Measurements from ENCODE around the gene KRT28. TPM values are rescaled to one million over a fixed set of nuclear protein-coding genes. Genes with fewer than 3 reads are reported as not detected.

KRT28 gene
- total and polyA plus RNA-seq, 4 experiments from 2014 or later: not detected

GRCh38 chr17:40813804-40814203, 14.0 kb upstream of the KRT28 start:
- peaks cover 10% of the 10 kb centered on the region for H3K4me1 ChIP-seq (ENCODE audit: insufficient read depth, low read length)
- peaks cover 27% of the 10 kb centered on the region for H3K27me3 ChIP-seq (ENCODE audit: insufficient read depth, low read length)
- H3K27ac ChIP-seq (ENCODE audit: low read depth, low read length): no peak overlapping the region
- POLR2A ChIA-PET (ENCODE audit: partially characterized antibody): no interaction called here
- Mint-ChIP-seq H3K9me3 (peaks cover 0 to 3% (median under 1%) of the 10 kb centered on the region in 8 donors), H3K27ac (no peak overlapping the region), H3K4me1 (peaks cover 4 to 16% (median 9%) of the 10 kb centered on the region in 4 donors), H3K36me3 (peaks cover 16 to 17% of the 10 kb centered on the region in 2 donors), H3K4me3 (no peak overlapping the region), H3K27me3 (peaks cover 36 to 40% of the 10 kb centered on the region in 2 donors)
- H3K36me3 ChIP-seq (ENCODE audit: insufficient read depth, low read length): peaks cover 8% of the 10 kb centered on the region
- CTCF ChIA-PET (ENCODE audit: partially characterized antibody): no interaction called here
- no peaks in the 10 kb centered on the region for H3K9me3 ChIP-seq (ENCODE audit: control insufficient read depth in 1 of 2, low read length in 2 of 2)
- no peak overlapping the region for H3K4me3 ChIP-seq (ENCODE audit: low read length in 2 of 2)
- no peak for DNase-seq
- intact Hi-C loops (cut with micrococcal nuclease): no loop called here

- Mint-ChIP-seq H3K27me3 (peaks cover 41% of the 10 kb centered on the region in 2 donors), H3K27ac (no peak overlapping the region), H3K4me3 (no peak overlapping the region), H3K4me1 (peaks cover 0 to 10% (median 4%) of the 10 kb centered on the region in 4 donors), H3K36me3 (peaks cover 8 to 12% of the 10 kb centered on the region in 2 donors), H3K9me3 (peaks cover 0 to 3% (median under 1%) of the 10 kb centered on the region in 8 donors)
- H3K4me3 ChIP-seq (ENCODE audit: low read length in 2 of 2): no peak overlapping the region
- peaks cover 3% of the 10 kb centered on the region for H3K4me1 ChIP-seq (ENCODE audit: insufficient read depth, low read length)
- DNase-seq: no peak
- no peaks in the 10 kb centered on the region for H3K9me3 ChIP-seq (ENCODE audit: control insufficient read depth in 1 of 2, low read length in 2 of 2)
- CTCF ChIA-PET (ENCODE audit: partially characterized antibody): interaction anchor here (1.1 kb wide), 1 partner anchor 853 kb away, joined by 3 read pairs; no protein-coding TSS in a partner anchor
- H3K27me3 ChIP-seq (ENCODE audit: insufficient read depth, low read length): peaks cover 27% of the 10 kb centered on the region
- POLR2A ChIA-PET (ENCODE audit: partially characterized antibody): no interaction called here
- H3K27ac ChIP-seq (ENCODE audit: low read depth, low read length): no peak overlapping the region
- intact Hi-C loops (cut with micrococcal nuclease): no loop called here
- H3K36me3 ChIP-seq (ENCODE audit: insufficient read depth, low read length): peaks cover 8% of the 10 kb centered on the region
These were observed 12.9 kb upstream of the KRT28 start for GRCh38 chr17:40812639-40813038.

- Mint-ChIP-seq H3K27me3 (peaks cover 52 to 55% of the 10 kb centered on the region in 2 donors), H3K27ac (no peak overlapping the region), H3K9me3 (peaks cover 0 to 3% (median 0%) of the 10 kb centered on the region in 8 donors), H3K36me3 (no peaks in the 10 kb centered on the region), H3K4me3 (no peak overlapping the region), H3K4me1 (no peaks in the 10 kb centered on the region)
- H3K9me3 ChIP-seq (ENCODE audit: control insufficient read depth in 1 of 2, low read length in 2 of 2): no peaks in the 10 kb centered on the region
- H3K4me3 ChIP-seq (ENCODE audit: low read length in 2 of 2): no peak overlapping the region
- ChIA-PET POLR2A (ENCODE audit: partially characterized antibody) (no interaction called here), CTCF (ENCODE audit: partially characterized antibody) (no interaction called here)
- H3K36me3 ChIP-seq (ENCODE audit: insufficient read depth, low read length): no peaks in the 10 kb centered on the region
- H3K4me1 ChIP-seq (ENCODE audit: insufficient read depth, low read length): no peaks in the 10 kb centered on the region
- intact Hi-C loops (cut with micrococcal nuclease): no loop called here
- no peak for DNase-seq
- H3K27me3 ChIP-seq (ENCODE audit: insufficient read depth, low read length): peaks cover 30% of the 10 kb centered on the region
- no peak overlapping the region for H3K27ac ChIP-seq (ENCODE audit: low read depth, low read length)
These were observed 10.7 kb upstream of the KRT28 start for GRCh38 chr17:40810494-40810893.

GRCh38 chr17:40809721-40810421, 10.1 kb upstream of the KRT28 start:
- peaks cover 30% of the 10 kb centered on the region for H3K27me3 ChIP-seq (ENCODE audit: insufficient read depth, low read length)

GRCh38 chr17:40806131-40806530, 6.4 kb upstream of the KRT28 start:
- Histone ChIP-seq H3K4me3 (ENCODE audit: low read length in 2 of 2) (no peak overlapping the region), H3K4me1 (ENCODE audit: insufficient read depth, low read length) (peaks cover 4% of the 10 kb centered on the region), H3K36me3 (ENCODE audit: insufficient read depth, low read length) (no peaks in the 10 kb centered on the region), H3K27ac (ENCODE audit: low read depth, low read length) (no peak overlapping the region), H3K9me3 (ENCODE audit: control insufficient read depth in 1 of 2, low read length in 2 of 2) (no peaks in the 10 kb centered on the region), H3K27me3 (ENCODE audit: insufficient read depth, low read length) (peaks cover 15% of the 10 kb centered on the region)
- CTCF ChIA-PET (ENCODE audit: partially characterized antibody): interaction anchor here (1.2 to 1.7 kb wide), 4 partner anchors 11 to 860 kb away, joined by 3 to 9 read pairs (median 6); no protein-coding TSS in a partner anchor
- H3K27ac Mint-ChIP-seq: no peak overlapping the region
- intact Hi-C loops (cut with micrococcal nuclease): no loop called here
- H3K9me3 Mint-ChIP-seq: peaks cover 0 to 5% (median 0%) of the 10 kb centered on the region in 8 donors
- no peak overlapping the region for H3K4me3 Mint-ChIP-seq
- POLR2A ChIA-PET (ENCODE audit: partially characterized antibody): no interaction called here
- no peaks in the 10 kb centered on the region for H3K36me3 Mint-ChIP-seq
- peaks cover 2 to 4% (median 3%) of the 10 kb centered on the region in 4 donors for H3K4me1 Mint-ChIP-seq
- peaks cover 32 to 47% of the 10 kb centered on the region in 2 donors for H3K27me3 Mint-ChIP-seq
- no peak for DNase-seq

More at GRCh38 chr17:40809721-40810421, 10.1 kb upstream of the KRT28 start:
- H3K27me3 Mint-ChIP-seq: peaks cover 57 to 61% of the 10 kb centered on the region in 2 donors
- CTCF ChIA-PET (ENCODE audit: partially characterized antibody): interaction anchor here (0.9 kb wide), 1 partner anchor 853 kb away, joined by 3 read pairs; no protein-coding TSS in a partner anchor
- peaks cover 0 to 4% (median 1%) of the 10 kb centered on the region in 8 donors for H3K9me3 Mint-ChIP-seq
- H3K36me3 Mint-ChIP-seq: no peaks in the 10 kb centered on the region
- H3K4me1 Mint-ChIP-seq: no peaks in the 10 kb centered on the region
- no peak overlapping the region for H3K4me3 Mint-ChIP-seq
- no peak overlapping the region for H3K27ac Mint-ChIP-seq
- Histone ChIP-seq H3K4me1 (ENCODE audit: insufficient read depth, low read length) (no peaks in the 10 kb centered on the region), H3K9me3 (ENCODE audit: control insufficient read depth in 1 of 2, low read length in 2 of 2) (no peaks in the 10 kb centered on the region), H3K27ac (ENCODE audit: low read depth, low read length) (no peak overlapping the region), H3K36me3 (ENCODE audit: insufficient read depth, low read length) (no peaks in the 10 kb centered on the region), H3K4me3 (ENCODE audit: low read length in 2 of 2) (no peak overlapping the region)
- POLR2A ChIA-PET (ENCODE audit: partially characterized antibody): interaction anchor here (1.2 kb wide), 1 partner anchor 9 kb away, joined by 3 read pairs; no protein-coding TSS in a partner anchor
- intact Hi-C loops (cut with micrococcal nuclease): no loop called here
- DNase-seq: no peak

GRCh38 chr17:40803617-40804082, 3.9 kb upstream of the KRT28 start:
- POLR2A ChIA-PET (ENCODE audit: partially characterized antibody): interaction anchor here (0.7 to 1.0 kb wide), 2 partner anchors 15 to 862 kb away, joined by 4 to 5 read pairs; no protein-coding TSS in a partner anchor
- H3K4me1 ChIP-seq (ENCODE audit: insufficient read depth, low read length): peaks cover 4% of the 10 kb centered on the region
- H3K4me3 ChIP-seq (ENCODE audit: low read length in 2 of 2): no peak overlapping the region
- intact Hi-C loops (cut with micrococcal nuclease): loop anchor here (1.0 to 5.0 kb wide), 7 partner anchors 54 to 864 kb away; no protein-coding TSS in a partner anchor
- H3K9me3 Mint-ChIP-seq: peaks cover 0 to 5% (median 0%) of the 10 kb centered on the region in 8 donors
- H3K4me3 Mint-ChIP-seq: no peak overlapping the region
- H3K27me3 ChIP-seq (ENCODE audit: insufficient read depth, low read length): peaks cover 11% of the 10 kb centered on the region
- H3K27ac Mint-ChIP-seq: no peak overlapping the region
- CTCF ChIA-PET (ENCODE audit: partially characterized antibody): interaction anchor here (0.6 to 2.7 kb wide), 9 partner anchors 12 to 862 kb away, joined by 3 to 25 read pairs (median 4); partner anchors contain the start of gene KRT10
- H3K27ac ChIP-seq (ENCODE audit: low read depth, low read length): no peak overlapping the region
- H3K36me3 Mint-ChIP-seq: no peaks in the 10 kb centered on the region
- H3K27me3 Mint-ChIP-seq: peaks cover 19 to 34% of the 10 kb centered on the region in 2 donors
- no peaks in the 10 kb centered on the region for H3K9me3 ChIP-seq (ENCODE audit: control insufficient read depth in 1 of 2, low read length in 2 of 2)
- no peaks in the 10 kb centered on the region for H3K36me3 ChIP-seq (ENCODE audit: insufficient read depth, low read length)
- peak; percentile 59 to 75 (median 62) for DNase-seq
- H3K4me1 Mint-ChIP-seq: peaks cover 2 to 4% (median 3%) of the 10 kb centered on the region in 4 donors

GRCh38 chr17:40801157-40801556, 1.4 kb upstream of the KRT28 start:
- Mint-ChIP-seq H3K27me3 (peaks cover 16 to 26% of the 10 kb centered on the region in 2 donors), H3K4me1 (peaks cover 2 to 4% (median 3%) of the 10 kb centered on the region in 4 donors), H3K27ac (no peak overlapping the region), H3K36me3 (no peaks in the 10 kb centered on the region), H3K4me3 (no peak overlapping the region), H3K9me3 (peaks cover 0 to 5% (median 0%) of the 10 kb centered on the region in 8 donors)
- intact Hi-C loops (cut with micrococcal nuclease): loop anchor here (5.0 kb wide), 2 partner anchors 56 to 521 kb away; no protein-coding TSS in a partner anchor
- ChIA-PET POLR2A (ENCODE audit: partially characterized antibody) (no interaction called here), CTCF (ENCODE audit: partially characterized antibody) (interaction anchor here (2.6 kb wide), 1 partner anchor 864 kb away, joined by 10 read pairs; no protein-coding TSS in a partner anchor)
- H3K4me3 ChIP-seq (ENCODE audit: low read length in 2 of 2): no peak overlapping the region
- H3K27me3 ChIP-seq (ENCODE audit: insufficient read depth, low read length): peaks cover 8% of the 10 kb centered on the region
- H3K36me3 ChIP-seq (ENCODE audit: insufficient read depth, low read length): no peaks in the 10 kb centered on the region
- no peaks in the 10 kb centered on the region for H3K9me3 ChIP-seq (ENCODE audit: control insufficient read depth in 1 of 2, low read length in 2 of 2)
- H3K27ac ChIP-seq (ENCODE audit: low read depth, low read length): no peak overlapping the region
- DNase-seq: no peak
- peaks cover 4% of the 10 kb centered on the region for H3K4me1 ChIP-seq (ENCODE audit: insufficient read depth, low read length)
